Tibial artery (tissue), 4 donors: ENCODE data around the gene SRP68.

Source experiments
- DNase-seq, 2 donors: peaks; one replicate each; pipeline ENCODE4 v3.0.0-alpha.2; 2019
- H3K27ac ChIP-seq, 2 donors: fragments of 200-600 bp; sonication (generic) in 1 of 2; 1 replicate in 1 of 2; 2 replicates in 1 of 2; pipeline ENCODE4 v1.5.1; 2018 to 2019; ENCODE audit warnings: mild to moderate bottlenecking in 1 of 2
- H3K27me3 ChIP-seq, 2 donors: fragments of 200-600 bp; sonication (generic) in 1 of 2; one replicate each; pipeline versions ENCODE4 v1.5.1 to v1.6.0; 2016 to 2019
- H3K36me3 ChIP-seq, 3 donors: fragments of 200-600 bp; sonication (generic) in 2 of 3; one replicate each; pipeline ENCODE4 v1.5.1; 2016 to 2019; ENCODE audit warnings: mild to moderate bottlenecking in 2 of 3
- H3K4me1 ChIP-seq, 4 donors: fragments of 200-600 bp; sonication (generic) in 2 of 4; 1 replicate in 3 of 4; 2 replicates in 1 of 4; pipeline ENCODE4 v1.5.1; 2016 to 2019
- H3K4me3 ChIP-seq, 2 donors: fragments of 200-600 bp; sonication (generic) in 1 of 2; 1 replicate in 1 of 2; 2 replicates in 1 of 2; pipeline ENCODE4 v1.5.1; 2018 to 2019; ENCODE audit warnings: mild to moderate bottlenecking in 2 of 2
- H3K9me3 ChIP-seq, 3 donors: fragments of 200-600 bp; sonication (generic) in 1 of 3; one replicate each; pipeline ENCODE4 v1.5.1; 2016 to 2019
- CTCF ChIP-seq, 2 experiments: fragments of 200-600 bp in 1 of 2; fragments of 450-650 bp in 1 of 2; IDR thresholded peaks; one replicate each; pipeline ENCODE4 v1.5.1; 2017 to 2019; ENCODE audit warnings: antibody characterized with exemption in 2 of 2, mild to moderate bottlenecking in 1 of 2, moderate library complexity in 1 of 2
- intact Hi-C: fragments of 100-400 bp; cut with DNase I; formaldehyde crosslinking; loops from one replicate; pipeline ENCODE4 v1.15.0; 2023; ENCODE audit warnings: low total_unique reads

The SRP68 gene

GRCh38 chr17:76092526-76093413 is 20.5 kb upstream of the SRP68 start:
- Histone ChIP-seq H3K27ac (no peak overlapping the region), H3K27me3 (no peaks in the 10 kb centered on the region), H3K4me3 (no peak overlapping the region), H3K9me3 (no peaks in the 10 kb centered on the region), H3K36me3 (peaks cover 68 to 99% (median 95%) of the 10 kb centered on the region in 3 donors), H3K4me1 (no peaks in the 10 kb centered on the region)
- intact Hi-C loops: no loop called here
- DNase-seq: no peak
- TF ChIP-seq CTCF (IDR thresholded peaks at IDR 0.05): no peak

GRCh38 chr17:76091526-76092286 is 19.4 kb upstream of the SRP68 start:
- H3K9me3 ChIP-seq: no peaks in the 10 kb centered on the region
- peaks cover 65 to 99% (median 95%) of the 10 kb centered on the region in 3 donors for H3K36me3 ChIP-seq
- no peak for DNase-seq
- TF ChIP-seq CTCF (IDR thresholded peaks at IDR 0.05): no peak
- no peaks in the 10 kb centered on the region for H3K4me1 ChIP-seq
- H3K27ac ChIP-seq: no peak overlapping the region
- H3K27me3 ChIP-seq: no peaks in the 10 kb centered on the region
- intact Hi-C loops: no loop called here
- H3K4me3 ChIP-seq: no peak overlapping the region

GRCh38 chr17:76090517-76091129 is 18.3 kb upstream of the SRP68 start:
- intact Hi-C loops: no loop called here
- Histone ChIP-seq H3K9me3 (no peaks in the 10 kb centered on the region), H3K4me3 (no peak overlapping the region), H3K36me3 (peaks cover 63 to 100% (median 95%) of the 10 kb centered on the region in 3 donors), H3K4me1 (no peaks in the 10 kb centered on the region), H3K27ac (no peak overlapping the region), H3K27me3 (no peaks in the 10 kb centered on the region)
- no peak for DNase-seq
- TF ChIP-seq CTCF (IDR thresholded peaks at IDR 0.05): no peak

GRCh38 chr17:76089680-76090516 is 17.6 kb upstream of the SRP68 start:
- no peak for TF ChIP-seq CTCF (IDR thresholded peaks at IDR 0.05)
- DNase-seq: no peak
- H3K36me3 ChIP-seq: peaks cover 66 to 100% (median 98%) of the 10 kb centered on the region in 3 donors

More at GRCh38 chr17:76089680-76090516, 17.6 kb upstream of the SRP68 start:
- Histone ChIP-seq H3K27ac (no peak overlapping the region), H3K27me3 (no peaks in the 10 kb centered on the region), H3K4me1 (no peaks in the 10 kb centered on the region), H3K4me3 (no peak overlapping the region), H3K9me3 (no peaks in the 10 kb centered on the region)
- intact Hi-C loops: no loop called here
